ENCODE results near the gene GNB1L.

Gene GNB1L

DNA sequence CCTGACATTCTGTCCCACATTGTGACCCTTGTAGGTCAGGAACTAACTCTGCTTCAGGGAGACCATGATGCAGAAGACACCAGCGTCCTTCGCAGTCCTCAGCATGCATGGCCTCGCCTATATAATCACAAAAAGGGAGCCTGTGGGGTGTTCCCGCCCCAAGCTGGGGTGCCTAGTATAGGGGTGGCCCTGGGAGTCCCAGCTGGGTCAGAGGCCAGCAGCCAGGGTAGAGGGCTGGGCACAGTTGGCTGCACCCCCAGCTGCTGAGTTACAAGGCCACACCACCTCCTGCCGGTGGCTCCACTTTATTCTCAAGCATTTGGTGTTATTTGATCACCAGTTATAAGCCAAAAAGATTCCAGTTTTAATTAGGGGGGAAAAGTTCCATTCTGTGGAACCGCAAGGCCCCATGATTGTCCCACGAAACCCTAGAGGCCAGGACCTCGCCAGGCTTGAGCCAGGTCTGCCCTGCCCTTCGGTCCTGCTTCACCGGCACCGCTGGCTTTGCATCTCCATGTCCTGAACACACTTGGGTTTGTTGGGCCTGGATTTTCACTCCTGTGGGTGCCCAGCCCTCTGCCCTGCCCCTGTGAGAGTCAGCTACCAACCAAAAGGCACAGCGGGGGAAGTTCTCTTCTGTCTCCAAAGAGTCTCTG, 15.0 kb upstream of the GNB1L start:
- TF ChIP-seq FOXP2 (optimal IDR thresholded peaks at IDR 0.05; ENCODE audit: control extremely low read depth, extremely low read length, insufficient read depth) (no peak), EZH2 (IDR thresholded peaks at IDR 0.05) (no peak), POLR2AphosphoS5 (IDR thresholded peaks at IDR 0.05; ENCODE audit: borderline replicate concordance, low read depth, low read length) (no peak)
- no peak for DNase-seq (ENCODE audit: low read depth, low spot score)
- H3K36me3 ChIP-seq (ENCODE audit: insufficient read depth, low read length), result no peaks in the 10 kb centered on the region
- no peaks in the 10 kb centered on the region for H3K9me3 ChIP-seq (ENCODE audit: low read depth, low read length)
- no peak overlapping the region for H3K27ac ChIP-seq
- H3K4me3 ChIP-seq, result no peak overlapping the region
- no peak overlapping the region for H3K9ac ChIP-seq (ENCODE audit: insufficient read length)

DNA sequence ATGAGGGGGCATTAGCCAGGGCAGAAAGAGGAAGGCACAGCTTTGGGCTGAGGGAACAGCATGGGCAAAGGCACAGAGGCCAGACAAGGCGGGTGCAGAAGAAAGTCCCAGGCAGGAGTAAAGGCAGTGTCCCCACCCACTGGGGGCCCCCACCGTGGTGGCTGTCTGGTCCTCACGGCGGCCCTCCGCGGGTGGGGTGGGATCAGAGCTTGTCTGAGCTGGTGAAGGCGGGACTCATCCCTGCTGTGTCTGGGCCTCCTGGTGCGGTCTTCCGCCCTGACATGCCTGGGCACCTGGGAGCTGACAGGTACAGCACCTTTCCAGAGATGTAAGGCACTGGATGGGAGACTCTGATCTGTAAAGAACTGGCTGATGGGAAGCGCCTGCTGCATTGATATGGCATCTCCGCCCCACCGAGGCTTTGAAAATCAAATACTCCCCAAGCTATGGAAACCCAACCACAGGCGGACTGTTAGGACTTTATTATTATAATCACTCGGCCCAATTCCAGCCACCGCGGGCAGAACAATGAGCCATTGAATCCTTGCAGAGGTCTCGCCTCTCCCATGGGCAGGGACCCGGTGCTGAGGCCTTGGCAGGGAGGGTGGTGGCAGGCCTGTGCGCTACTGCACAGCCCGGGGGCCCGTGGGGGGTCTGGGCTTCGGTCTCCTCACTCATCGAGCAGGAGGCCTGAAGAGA, 14.2 kb upstream of the GNB1L start:
- no peak overlapping the region for H3K4me3 ChIP-seq
- TF ChIP-seq EZH2 (IDR thresholded peaks at IDR 0.05), result no peak
- no peak for TF ChIP-seq FOXP2 (optimal IDR thresholded peaks at IDR 0.05; ENCODE audit: control extremely low read depth, extremely low read length, insufficient read depth)
- TF ChIP-seq POLR2AphosphoS5 (IDR thresholded peaks at IDR 0.05; ENCODE audit: borderline replicate concordance, low read depth, low read length), result no peak
- H3K36me3 ChIP-seq (ENCODE audit: insufficient read depth, low read length), result no peaks in the 10 kb centered on the region
- no peak for DNase-seq (ENCODE audit: low read depth, low spot score)
- H3K27ac ChIP-seq, result no peak overlapping the region
- no peak overlapping the region for H3K9ac ChIP-seq (ENCODE audit: insufficient read length)
- H3K9me3 ChIP-seq (ENCODE audit: low read depth, low read length), result no peaks in the 10 kb centered on the region

DNA sequence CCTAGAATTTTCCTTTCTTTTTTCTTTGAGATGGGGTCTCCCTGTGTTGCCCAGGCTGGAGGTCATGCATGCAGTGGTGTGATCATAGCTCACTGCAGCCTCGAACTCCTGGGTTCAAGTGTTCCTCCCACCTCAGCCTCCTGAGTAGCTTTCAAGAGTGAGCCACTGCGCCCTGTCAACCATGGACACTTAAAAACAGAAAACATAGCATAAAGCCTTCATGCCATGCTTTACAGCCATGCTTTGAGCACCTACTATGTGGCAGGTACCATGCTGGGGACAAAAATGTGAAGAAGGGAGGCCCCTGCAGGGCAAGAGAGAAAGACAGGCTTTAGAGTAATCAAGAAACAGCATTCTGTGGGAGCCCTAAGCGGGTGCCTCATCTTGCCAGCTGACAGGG, 13.7 kb upstream of the GNB1L start:
- TF ChIP-seq FOXP2 (optimal IDR thresholded peaks at IDR 0.05; ENCODE audit: control extremely low read depth, extremely low read length, insufficient read depth), result no peak
- TF ChIP-seq EZH2 (IDR thresholded peaks at IDR 0.05), result no peak
- no peak for TF ChIP-seq POLR2AphosphoS5 (IDR thresholded peaks at IDR 0.05; ENCODE audit: borderline replicate concordance, low read depth, low read length)
- Histone ChIP-seq H3K4me3 (no peak overlapping the region), H3K36me3 (ENCODE audit: insufficient read depth, low read length) (no peaks in the 10 kb centered on the region), H3K9me3 (ENCODE audit: low read depth, low read length) (no peaks in the 10 kb centered on the region), H3K9ac (ENCODE audit: insufficient read length) (no peak overlapping the region), H3K27ac (no peak overlapping the region)
- no peak for DNase-seq (ENCODE audit: low read depth, low spot score)

DNA sequence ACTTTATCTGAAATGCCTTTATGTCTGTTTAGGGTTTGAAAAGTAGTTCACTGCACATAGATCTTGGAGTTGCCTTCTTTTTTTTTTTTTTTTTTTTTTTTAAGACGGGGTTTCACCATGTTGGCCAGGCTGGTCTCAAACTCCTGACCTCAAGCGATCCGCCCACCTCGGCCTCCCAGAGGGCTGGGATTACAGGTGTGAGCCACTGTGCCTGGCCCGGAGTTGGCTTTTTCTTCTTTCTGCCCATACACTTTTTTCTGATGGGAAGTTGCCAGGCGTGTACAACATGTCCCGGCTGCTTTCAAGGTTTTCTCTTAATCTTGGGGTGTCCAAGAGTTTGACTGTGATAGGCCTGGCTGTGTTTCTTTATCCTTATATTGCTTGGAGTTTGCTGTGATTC, 12.9 kb upstream of the GNB1L start:
- DNase-seq (ENCODE audit: low read depth, low spot score), result no peak
- no peak for TF ChIP-seq EZH2 (IDR thresholded peaks at IDR 0.05)
- no peak for TF ChIP-seq POLR2AphosphoS5 (IDR thresholded peaks at IDR 0.05; ENCODE audit: borderline replicate concordance, low read depth, low read length)
- TF ChIP-seq FOXP2 (optimal IDR thresholded peaks at IDR 0.05; ENCODE audit: control extremely low read depth, extremely low read length, insufficient read depth), result no peak
- H3K27ac ChIP-seq, result no peak overlapping the region

DNA sequence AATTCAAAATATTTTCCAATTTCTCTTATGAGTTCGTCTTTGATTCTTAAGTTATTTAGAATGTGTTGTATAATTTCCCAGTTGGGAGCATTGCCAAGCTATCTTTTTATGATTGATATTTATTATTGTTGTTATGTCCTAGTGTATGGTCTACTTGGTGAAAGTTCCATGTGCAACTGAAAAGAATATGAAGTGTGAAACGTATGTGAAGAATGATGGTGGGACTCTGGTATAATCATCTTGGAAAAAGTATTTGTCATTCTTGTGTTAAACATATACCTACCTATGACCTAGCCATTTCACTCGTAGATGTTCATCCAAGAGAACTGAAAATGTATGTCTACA, 12.0 kb upstream of the GNB1L start:
- Histone ChIP-seq H3K9me3 (ENCODE audit: low read depth, low read length) (no peaks in the 10 kb centered on the region), H3K4me3 (no peak overlapping the region), H3K36me3 (ENCODE audit: insufficient read depth, low read length) (no peaks in the 10 kb centered on the region), H3K27ac (no peak overlapping the region), H3K9ac (ENCODE audit: insufficient read length) (no peak overlapping the region)
- TF ChIP-seq EZH2 (IDR thresholded peaks at IDR 0.05) (no peak), FOXP2 (optimal IDR thresholded peaks at IDR 0.05; ENCODE audit: control extremely low read depth, extremely low read length, insufficient read depth) (no peak)
- DNase-seq (ENCODE audit: low read depth, low spot score), result no peak

More for the DNA sequence above, 12.9 kb upstream of the GNB1L start:
- no peak overlapping the region for H3K4me3 ChIP-seq
- no peaks in the 10 kb centered on the region for H3K9me3 ChIP-seq (ENCODE audit: low read depth, low read length)
- H3K9ac ChIP-seq (ENCODE audit: insufficient read length), result no peak overlapping the region
- H3K36me3 ChIP-seq (ENCODE audit: insufficient read depth, low read length), result no peaks in the 10 kb centered on the region

DNA sequence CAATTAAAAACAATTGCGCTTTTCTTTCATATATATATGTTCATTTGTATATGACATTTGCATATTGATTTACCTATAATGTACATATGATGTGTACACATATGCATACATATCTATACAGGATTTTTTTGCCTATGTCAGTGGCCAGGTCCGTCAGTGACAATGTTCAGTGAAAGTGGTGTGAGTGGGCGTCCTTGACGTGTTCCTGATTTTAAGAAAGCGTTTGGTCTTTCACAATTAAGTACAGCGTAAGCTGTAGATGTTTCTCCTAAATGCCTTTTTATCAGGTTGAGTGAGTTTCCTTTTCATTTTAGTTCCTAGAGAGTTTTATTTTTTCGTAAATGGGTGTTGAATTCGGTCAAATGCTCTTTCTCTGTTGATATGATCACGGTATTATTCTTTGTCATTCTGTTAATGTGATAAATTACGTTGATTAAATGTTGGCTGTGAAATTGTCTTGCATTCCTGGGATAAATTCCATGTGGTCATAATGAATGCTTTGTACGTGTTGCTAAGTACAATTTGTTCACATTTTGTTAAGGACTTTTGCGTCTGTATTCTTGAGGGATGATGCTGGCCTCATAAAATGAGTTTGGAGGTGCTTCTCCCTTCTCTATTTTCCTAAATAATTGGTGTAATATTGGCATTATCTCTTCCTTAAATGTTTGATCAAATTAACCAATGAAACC, 10.6 kb upstream of the GNB1L start:
- DNase-seq (ENCODE audit: low read depth, low spot score), result no peak
- H3K9ac ChIP-seq (ENCODE audit: insufficient read length), result no peak overlapping the region
- no peak overlapping the region for H3K4me3 ChIP-seq
- no peaks in the 10 kb centered on the region for H3K36me3 ChIP-seq (ENCODE audit: insufficient read depth, low read length)
- no peaks in the 10 kb centered on the region for H3K9me3 ChIP-seq (ENCODE audit: low read depth, low read length)
- TF ChIP-seq EZH2 (IDR thresholded peaks at IDR 0.05), result no peak
- TF ChIP-seq POLR2AphosphoS5 (IDR thresholded peaks at IDR 0.05; ENCODE audit: borderline replicate concordance, low read depth, low read length), result no peak
- TF ChIP-seq FOXP2 (optimal IDR thresholded peaks at IDR 0.05; ENCODE audit: control extremely low read depth, extremely low read length, insufficient read depth), result no peak
- H3K27ac ChIP-seq, result no peak overlapping the region

DNA sequence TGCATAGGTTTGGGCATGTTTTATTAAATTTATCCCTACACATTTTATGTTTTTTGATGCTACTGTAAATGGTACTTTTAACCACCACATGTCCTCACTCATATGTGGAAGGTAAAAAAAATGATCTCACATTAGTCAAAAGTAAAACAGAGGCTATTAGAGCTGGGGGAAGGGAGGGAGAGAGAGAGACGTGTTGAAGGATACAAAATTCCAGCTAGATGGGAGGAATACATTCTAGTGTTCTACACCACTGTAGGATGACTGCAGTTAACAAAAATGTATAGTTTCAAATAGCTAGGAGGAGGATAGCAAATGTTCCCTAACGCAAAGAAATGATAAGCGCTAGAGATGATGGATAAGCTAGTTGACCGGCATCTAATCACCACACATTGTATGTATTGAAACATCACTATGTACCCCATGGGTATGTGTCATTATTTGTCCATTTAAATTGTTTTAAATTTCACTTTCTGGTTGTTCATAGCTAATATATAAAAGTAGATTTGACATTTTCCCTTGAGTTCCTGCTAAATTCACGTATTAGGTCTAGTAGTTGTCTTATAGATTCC, 9.9 kb upstream of the GNB1L start:
- no peak overlapping the region for H3K9ac ChIP-seq (ENCODE audit: insufficient read length)
- TF ChIP-seq POLR2AphosphoS5 (IDR thresholded peaks at IDR 0.05; ENCODE audit: borderline replicate concordance, low read depth, low read length) (no peak), FOXP2 (optimal IDR thresholded peaks at IDR 0.05; ENCODE audit: control extremely low read depth, extremely low read length, insufficient read depth) (no peak), EZH2 (IDR thresholded peaks at IDR 0.05) (no peak)
- H3K4me3 ChIP-seq, result no peak overlapping the region
- no peak overlapping the region for H3K27ac ChIP-seq
- H3K9me3 ChIP-seq (ENCODE audit: low read depth, low read length), result no peaks in the 10 kb centered on the region
- H3K36me3 ChIP-seq (ENCODE audit: insufficient read depth, low read length), result no peaks in the 10 kb centered on the region
- no peak for DNase-seq (ENCODE audit: low read depth, low spot score)

DNA sequence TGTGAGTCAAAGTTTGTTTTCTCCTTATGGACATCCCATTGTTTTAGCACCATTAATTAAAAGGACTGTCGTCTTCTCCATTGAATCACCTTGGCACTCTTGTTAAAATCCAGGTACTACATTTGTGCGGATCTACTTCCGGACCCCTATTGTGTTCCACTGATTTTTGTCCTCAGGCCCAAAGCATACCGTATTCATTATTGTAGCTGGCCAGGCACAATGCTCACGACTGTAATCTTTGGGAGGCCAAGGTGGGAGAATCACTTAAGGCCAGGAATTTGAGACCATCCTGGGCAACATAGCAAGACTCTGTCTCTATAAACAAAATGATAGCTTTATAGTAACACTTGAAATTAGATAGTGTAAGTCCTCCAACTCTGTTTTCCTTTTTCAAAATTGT, 8.9 kb upstream of the GNB1L start:
- Histone ChIP-seq H3K4me3 (no peak overlapping the region), H3K36me3 (ENCODE audit: insufficient read depth, low read length) (no peaks in the 10 kb centered on the region), H3K27ac (no peak overlapping the region), H3K9ac (ENCODE audit: insufficient read length) (no peak overlapping the region), H3K9me3 (ENCODE audit: low read depth, low read length) (no peaks in the 10 kb centered on the region)
- no peak for DNase-seq (ENCODE audit: low read depth, low spot score)
- no peak for TF ChIP-seq POLR2AphosphoS5 (IDR thresholded peaks at IDR 0.05; ENCODE audit: borderline replicate concordance, low read depth, low read length)
- TF ChIP-seq EZH2 (IDR thresholded peaks at IDR 0.05), result no peak
- TF ChIP-seq FOXP2 (optimal IDR thresholded peaks at IDR 0.05; ENCODE audit: control extremely low read depth, extremely low read length, insufficient read depth), result no peak

Measured in SK-N-MC (cell line).